SIG-M5 (cell line): ENCODE measurements around the gene DOCK1.

Source experiments
- DNase-seq: peaks from one replicate; lab custom pipeline; 2025; lab: John Stamatoyannopoulos, UW

DOCK1 gene

DNA sequence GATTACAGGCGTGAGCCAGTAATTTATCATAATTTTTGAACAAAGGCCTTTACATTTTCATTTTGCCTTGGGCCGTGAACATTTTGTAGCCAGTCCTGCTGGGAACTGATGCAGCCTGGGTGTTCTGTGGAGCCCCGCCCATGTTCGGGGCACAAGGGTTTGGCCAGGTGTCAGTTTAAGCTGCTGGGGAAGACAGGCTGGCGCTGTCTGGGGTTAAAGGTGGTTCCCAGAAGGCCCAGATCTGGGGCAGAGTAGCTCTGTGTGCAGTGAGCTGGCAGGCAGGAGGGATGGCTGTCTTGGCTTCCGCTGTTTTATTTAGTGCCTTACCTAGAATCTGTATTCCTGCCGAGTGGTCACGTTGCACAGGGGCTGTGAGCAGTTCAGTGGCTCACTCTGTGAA, 50.2 kb downstream of the DOCK1 start:
- no peak for DNase-seq

DNA sequence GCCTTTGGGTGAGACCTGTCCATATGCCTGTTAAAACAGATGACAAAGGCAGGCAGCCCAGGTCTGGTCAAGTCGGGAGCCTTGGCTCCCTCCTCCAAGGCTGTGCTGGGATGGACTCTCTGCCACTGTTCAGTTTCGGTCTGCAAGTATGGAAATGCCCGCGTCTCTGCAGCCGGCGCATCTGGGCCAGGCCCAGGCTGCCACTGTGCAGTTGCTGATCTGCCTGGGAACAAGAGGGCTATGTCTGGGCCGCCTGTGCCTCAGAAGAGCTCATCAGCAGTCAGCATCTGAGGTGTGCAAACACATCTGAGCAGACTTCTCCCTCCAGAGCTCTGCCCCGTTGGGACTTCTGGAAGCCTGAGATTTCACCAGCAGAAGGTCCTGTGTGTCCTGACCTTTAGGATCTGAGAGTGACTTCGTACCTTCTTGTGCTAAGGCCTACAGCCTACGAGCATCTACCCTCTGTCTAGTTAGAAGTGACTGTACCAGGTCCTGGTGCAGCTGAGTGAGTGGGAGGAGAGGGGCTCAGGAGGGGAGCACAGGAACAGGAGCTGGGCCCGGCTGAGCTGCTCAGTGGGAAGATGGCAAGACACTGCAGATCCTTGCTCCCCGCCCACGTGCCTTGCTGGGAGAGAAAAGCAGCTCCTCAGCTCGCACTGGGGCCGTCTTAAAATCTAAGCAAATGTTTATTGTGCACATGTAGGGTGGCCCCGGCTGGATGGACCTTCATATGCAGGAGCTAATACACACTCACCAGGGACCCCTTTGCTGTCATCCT, 50.9 kb downstream of the DOCK1 start:
- DNase-seq, result no peak

DNA sequence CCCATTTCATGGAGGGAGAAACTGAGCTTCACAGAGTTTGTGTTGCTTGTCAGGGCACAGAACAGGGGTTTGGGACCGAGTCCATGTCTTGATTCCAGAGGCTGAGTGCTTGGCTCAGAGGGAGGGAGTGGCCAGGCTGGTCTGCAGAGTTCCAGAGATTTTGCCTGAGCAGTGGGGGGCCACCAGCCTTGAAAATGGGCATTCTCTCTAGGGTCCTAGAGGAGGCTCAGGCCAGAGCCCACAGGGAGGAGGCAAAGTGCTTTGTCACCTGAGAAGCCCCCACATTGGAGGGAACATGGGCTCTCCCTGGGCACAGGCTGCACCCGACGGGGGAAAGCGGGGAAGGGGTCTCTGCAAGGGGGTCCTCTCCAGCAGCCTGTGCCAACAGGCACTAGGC, 51.5 kb downstream of the DOCK1 start:
- no peak for DNase-seq

DNA sequence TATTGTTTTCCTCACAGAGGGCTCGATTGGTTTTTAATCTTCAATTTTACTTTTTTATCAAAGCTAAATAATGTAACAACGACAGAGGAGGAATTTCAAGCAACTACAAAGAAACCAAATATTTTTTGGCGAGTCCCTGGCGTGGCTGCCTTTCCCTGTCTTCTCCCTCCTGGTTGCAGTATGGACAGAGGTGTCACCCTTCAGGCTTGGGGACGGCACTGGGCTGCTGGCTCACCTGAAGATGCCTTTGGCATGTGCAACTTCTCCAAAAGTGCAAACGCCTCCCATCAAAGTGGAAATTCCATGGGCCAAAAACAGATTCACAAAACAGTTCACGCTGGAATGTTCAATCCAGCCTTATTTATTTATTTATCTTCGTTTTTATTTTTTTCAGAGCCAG, 51.9 kb downstream of the DOCK1 start:
- no peak for DNase-seq

DNA sequence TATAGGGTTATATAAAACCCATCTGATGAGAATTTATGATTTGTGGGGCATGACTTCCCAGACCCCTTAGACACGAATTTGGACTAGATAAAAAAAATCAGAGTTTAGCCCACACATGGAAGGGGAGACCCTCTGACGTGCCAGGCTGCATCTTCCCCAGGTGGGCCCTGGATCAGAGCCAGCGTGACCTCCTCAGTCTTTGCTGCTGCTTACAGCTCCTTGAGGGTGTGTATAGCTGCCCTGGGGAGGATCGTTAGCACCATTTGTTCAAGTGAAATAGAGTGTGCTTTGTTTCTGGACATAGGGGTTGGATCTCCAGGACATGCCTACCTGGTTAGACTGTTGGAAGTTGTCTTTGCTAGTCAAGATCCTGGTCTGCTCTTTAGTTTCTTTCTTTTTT, 54.2 kb downstream of the DOCK1 start:
- DNase-seq, result no peak

DNA sequence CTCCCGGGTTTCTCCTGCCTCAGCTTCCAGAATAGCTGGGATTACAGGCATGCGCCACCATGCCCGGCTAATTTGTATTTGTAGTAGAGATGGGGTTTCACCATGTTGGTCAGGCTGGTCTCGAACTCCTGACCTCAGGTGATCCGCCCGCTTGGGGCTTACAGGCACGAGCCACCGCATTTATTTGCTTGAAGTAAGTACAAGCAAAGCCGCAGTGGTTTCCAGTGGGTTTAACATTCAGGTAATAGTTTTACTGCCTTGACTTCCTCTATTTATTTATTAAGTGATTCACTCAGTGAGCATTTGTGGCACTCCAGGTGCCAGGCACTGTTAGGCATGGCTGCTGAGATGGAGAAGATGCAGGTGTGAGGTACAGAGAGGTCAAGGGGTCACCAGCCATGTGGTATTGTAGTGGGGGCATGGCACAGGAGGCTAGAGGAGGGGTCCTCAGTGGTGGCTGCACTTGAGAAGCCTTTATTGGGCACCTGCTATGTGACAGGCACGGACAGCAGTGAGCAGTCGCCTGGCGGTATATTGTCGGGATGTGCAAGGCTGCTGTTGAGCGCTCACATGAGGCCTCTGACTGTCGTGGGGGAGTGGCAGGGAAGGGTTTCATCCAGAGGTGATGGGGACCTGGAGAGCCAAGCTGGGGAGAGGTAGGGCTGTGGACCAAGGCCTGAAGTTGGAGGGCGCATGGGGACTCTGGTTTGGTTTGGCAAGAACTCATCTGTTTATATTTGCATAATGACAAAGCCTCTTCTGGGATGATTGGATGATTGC, 54.9 kb downstream of the DOCK1 start:
- no peak for DNase-seq

DNA sequence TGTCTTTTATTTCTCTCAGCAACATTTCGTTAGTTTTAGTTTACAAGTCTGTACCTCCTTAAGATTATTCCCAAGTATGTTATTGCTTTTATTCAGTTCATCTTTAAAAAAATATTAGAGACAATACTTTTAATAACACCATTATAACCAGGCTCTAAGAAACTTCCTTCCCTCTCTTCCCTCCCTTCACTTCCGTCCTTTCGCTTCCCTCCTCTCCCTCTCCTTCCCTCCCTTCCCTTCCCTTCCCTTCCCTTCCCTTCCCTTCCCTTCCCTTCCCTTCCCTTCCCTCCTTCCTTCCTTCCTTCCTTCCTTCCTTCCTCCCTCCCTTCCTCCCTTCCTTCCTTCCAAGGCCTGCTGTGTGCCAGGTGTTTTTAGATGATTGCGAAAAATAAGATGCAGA, 58.1 kb downstream of the DOCK1 start:
- no peak for DNase-seq

DNA sequence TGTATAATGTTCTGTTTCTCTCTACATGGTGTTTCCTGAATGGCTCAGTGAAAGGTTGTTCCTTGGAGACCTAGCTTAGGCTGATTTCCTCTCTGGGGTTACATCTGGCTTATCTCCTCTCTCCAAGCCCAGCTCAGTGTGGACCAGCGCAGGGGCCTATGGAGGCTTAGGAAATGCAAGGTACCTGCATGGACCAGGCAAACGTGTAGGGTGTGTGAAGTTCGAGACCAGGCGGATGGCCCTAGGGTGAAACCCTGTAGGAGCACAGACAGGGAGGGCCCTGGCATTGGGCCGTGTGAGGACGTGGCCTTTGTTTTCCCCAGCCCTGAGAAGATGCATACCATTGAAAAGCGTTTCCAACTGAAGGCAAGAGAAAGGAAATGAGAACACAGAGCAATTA, 59.0 kb downstream of the DOCK1 start:
- no peak for DNase-seq

DNA sequence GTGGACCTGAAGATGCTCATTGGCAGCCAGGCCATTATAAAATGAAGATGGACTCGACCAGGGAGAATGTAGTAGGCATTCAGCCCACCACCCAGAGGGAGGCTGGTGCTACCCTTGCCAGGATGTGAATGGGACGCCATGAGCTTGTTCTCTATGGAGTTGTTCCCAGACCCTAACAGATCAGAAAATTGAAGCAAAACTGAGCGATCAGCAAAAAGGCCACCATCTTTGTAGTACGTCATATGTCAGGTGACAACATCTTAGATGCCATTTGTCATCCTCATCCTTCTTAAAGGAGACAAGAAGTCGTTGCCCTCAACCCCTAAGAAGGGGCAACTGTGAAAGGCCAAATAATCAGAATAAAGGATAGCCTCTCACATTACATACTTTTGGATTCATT, 61.7 kb downstream of the DOCK1 start:
- DNase-seq, result no peak

DNA sequence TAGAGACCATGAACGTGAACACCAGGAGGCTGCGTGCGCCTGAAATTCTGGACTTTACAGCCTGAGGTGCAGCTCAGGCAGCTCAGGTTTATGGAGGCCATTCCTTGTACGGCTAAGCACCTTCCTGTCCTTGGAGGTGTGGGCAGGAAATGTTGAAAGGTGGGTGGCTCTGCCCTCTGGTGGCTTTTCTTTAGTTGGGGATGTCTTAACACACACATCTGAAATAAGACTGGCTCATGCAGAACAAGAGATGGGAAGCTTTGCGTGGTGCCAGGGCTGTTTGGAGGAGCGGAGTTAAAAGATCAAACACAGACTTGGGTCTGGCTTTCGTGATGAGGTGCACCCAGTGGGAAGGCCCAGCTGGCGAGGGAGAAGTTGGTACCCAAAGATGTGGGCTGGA, 64.1 kb downstream of the DOCK1 start:
- no peak for DNase-seq

DNA sequence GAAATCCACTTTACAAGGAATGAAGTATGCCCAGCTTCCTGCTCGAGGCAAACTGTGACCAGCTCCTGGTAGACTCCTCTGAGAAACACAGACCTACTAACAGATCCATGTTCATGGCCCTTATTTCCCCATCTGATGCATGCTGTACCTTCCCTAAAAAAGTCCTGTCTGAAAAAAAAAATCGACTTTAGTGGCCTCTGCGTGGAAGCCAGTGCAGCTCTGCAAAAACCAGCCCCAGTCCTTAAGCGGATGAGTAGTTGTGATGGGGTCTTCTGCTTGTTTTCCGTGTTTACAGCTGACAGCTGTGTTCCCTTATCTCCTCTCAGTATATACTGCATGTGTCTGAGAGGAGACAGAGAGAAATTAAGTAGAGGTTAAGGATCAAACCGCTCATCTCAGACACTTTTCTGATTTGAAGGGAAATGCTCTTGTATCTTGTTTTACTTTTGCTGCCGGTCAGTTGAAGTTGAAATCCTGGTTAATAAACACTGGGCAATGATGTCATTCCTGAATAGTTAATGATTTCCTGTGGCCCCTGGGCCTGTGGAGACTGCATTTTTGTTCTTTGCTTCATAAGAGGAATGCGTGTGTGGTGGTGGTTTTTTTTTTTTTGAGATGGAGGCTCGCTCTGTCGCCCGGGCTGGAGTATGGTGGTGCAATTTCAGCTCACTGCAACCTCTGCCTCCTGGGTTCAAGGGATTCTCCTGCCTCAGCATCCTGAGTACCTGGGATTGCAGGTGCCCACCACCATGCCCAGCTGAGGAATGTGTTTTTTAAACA, 67.6 kb downstream of the DOCK1 start:
- no peak for DNase-seq

DNA sequence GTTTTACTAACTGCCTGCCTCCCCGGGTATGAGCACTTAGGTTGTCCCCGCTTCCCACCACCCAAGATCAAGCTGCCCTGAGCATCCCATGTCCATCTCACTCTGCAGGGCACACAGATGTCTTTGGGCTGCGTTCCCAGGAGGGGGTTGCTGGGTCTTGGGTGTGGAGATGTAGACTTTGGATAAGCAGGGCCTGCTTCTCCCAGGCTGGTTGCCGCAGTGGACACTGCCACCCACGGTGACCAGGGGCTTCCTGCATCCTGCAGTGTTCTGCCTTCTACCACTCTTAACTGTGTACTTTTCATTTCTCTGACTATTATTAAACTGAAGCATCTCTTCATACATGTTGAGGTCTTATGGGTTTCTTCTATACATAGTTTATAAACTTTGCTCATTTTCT, 70.0 kb downstream of the DOCK1 start:
- DNase-seq, result no peak

DNA sequence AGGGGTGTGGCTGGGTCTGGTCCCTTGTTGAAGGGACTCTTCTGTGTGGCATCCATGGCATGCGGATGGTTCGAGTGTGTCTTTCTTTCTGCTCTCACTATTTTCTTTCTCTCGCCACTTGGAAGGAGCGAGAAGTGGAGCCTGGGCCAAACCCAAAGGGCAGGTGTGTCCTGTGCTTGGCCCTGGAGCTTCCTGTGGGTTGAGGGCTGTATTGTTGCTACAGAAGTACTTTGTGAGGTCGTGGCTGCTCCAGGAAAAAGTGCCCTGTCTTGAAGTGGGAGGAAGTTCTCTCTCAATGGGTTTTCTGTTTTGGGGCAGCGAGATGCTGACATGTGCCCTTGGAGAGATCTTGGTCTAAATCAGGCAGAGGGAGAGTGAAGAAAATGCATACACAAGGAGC, 72.0 kb downstream of the DOCK1 start:
- DNase-seq, result no peak

DNA sequence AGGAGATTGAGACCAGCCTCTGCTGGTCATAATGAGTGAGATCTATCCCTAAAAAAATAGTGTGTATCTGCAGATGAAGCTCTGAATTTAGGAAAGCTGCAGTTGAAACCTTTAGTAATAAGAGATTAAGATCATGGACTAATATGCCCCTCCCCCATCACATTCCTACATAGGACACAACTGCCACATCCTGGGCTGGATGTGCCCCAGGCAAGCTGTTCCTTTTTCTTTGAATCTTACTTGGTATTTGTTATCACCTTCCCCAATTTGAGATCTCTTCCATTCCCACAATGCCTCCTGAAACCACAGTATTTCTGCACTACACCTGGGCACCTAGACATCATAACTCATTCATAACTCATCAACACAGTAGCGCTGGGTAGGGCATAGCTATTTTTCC, 74.1 kb downstream of the DOCK1 start:
- no peak for DNase-seq

DNA sequence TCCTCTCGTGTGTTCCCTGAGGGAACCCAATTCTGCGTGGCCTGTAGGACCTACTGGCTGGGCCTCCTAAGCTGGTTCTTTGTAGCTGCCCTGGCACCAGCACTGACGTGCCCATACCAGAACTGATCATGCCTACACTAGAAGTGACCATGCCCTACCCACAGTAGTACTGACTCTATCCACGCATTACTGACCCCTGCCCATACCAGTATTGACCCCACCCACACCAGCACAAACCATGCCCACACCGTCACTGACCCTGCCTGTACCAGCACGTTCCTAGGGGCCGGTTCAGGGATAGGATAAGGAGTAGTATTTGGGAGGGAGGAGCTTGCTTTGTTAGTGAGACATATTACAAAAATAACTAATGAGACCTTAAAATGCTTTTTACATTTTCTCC, 88.0 kb downstream of the DOCK1 start:
- no peak for DNase-seq

DNA sequence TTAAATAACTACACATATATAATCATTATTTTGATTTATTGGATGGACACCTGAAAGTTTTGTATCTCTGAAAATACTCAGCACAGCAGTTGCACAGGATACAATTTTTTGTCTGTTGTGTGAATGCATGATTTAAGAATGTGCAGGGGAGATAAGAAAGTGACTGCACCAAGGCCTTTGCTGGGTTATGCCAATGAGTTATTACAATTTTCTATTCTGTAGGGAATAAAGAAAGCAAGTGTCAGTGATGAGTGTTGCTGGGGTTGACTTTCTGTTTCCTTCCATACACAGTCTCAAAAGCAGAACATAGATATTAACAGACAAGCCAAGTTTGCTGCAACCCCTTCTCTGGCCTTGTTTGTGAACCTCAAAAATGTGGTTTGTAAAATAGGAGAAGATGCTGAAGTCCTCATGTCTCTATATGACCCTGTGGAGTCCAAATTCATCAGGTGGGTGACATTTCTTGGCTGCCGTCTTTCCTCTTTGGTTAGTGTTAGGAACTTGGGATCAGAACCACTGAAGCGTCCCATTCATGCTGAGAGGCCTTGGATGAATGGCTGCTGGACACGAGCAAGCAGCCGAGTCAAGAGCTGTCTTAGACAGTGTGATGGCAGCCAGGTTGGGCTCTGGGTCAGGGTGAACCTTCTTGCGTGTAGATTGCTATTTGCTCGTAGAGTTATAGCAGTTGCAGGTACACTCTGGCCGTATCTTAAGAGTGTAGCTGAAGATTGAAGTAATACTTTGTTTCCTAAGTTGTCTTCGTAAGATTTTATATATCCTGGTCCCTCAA, 92.8 kb downstream of the DOCK1 start:
- no peak for DNase-seq

DNA sequence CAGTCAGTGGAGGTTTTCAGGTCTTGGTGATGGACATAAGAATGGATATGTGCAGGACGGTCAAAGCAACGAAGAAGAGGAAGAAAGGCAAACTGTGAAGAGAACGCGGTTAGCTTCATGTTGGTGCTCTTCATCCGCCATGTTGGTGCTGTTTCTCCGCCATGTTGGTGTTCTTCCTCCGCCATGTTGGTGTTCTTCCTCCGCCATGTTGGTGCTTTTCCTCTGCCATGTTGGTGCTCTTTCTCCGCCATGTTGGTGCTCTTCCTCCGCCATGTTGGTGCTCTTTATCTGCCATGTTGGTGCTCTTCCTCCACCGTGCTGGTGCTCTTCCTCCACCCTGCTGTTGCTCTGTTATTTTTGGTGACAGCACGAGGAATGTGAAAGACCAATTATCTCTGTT, 95.4 kb downstream of the DOCK1 start:
- DNase-seq, result no peak

DNA sequence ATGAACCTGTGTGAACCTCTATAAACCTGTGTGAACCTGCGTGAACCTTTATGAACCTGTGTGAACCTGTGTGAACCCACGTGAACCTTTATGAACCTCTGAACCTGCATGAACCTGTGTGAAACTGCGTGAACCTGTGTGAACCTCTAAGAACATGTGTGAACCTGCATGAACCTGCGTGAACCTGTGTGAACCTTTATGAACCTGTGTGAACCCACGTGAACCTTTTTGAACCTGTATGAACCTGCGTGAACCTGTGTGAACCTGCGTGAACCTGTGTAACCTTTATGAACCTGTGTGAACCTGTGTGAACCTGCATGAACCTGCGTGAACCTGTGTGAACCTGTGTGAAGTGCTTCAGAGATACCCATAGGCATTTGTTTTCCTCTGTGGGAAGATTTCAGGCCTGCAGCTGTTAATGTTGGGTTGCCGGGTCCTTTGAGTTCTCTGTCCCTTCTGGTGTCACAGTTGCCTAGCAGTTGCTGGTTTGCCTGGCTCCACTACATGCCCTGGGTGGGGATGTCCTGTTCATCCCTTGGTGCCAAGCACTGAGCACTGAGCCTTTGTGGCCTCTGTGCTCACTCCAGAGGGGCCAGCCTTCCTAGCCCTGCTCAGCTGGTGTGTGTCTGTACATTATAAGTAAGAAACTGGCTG, 97.9 kb downstream of the DOCK1 start:
- no peak for DNase-seq

DNA sequence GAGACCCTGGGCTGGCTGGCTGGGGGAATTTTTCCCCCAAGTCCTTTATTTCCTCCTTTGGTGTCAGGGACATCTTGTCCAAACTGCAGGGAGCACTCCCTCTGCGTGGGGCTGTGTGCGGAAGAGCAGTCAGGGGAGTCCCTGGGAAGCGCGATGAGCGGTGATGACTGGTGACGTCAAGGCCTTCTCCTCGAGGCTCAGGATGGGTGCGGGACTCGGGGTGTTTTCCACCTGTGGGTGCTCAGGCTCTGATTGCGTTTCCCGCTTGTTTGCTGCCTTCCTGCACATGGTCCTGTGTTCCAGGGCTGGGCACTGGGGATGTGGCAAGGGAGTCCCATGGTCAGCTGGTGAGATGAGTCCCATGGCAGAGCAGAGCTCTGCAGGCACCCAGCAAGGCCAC, 101.2 kb downstream of the DOCK1 start:
- DNase-seq, result no peak

DNA sequence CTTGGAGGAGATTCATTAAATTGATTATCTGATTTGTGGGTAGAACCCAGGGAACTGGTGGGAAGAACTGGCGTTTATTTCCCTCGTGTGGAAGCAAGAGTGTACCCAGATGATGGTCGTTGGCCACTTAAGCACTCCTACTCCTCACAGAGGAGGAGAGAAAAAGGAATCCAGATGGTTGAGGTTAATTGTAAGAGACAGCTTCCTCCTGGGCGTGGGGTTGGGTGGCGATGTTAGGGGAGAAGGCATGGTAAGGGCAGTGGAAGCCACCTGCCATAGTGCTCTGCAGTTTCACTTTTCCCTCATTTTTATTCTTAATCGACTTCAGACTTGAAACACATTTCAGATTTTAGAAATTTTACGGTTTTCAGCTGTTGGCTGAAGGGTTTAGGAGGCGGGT, 104.1 kb downstream of the DOCK1 start:
- DNase-seq, result no peak

DNA sequence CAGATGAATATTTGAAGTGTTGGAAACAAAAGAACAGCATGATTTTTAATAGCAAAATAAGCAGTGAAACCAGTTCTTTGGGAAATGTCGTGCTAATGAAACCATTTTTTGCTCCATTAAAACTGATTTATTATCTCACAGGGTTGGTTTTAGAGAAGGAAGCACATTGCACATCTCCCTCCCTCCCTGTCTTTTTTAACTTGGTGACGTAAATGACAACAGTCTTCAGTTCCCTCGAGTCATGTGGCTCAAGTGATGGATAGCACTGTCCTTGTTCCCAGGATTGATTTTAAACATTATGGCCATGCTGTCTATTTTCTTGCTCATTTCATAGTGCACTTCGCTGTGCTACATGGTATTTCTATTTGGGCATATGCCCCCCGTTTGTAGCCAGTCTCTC, 105.9 kb downstream of the DOCK1 start:
- DNase-seq, result no peak
